H1 (cell line): Measurements from ENCODE around the gene OLFML2A. TPM values are rescaled to one million over a fixed set of nuclear protein-coding genes. Genes with fewer than 3 reads are reported as not detected.
A peak's percentile ranks its signal among the peaks of the same experiment; 100 is the strongest.

Experiments used
- CTCF ChIA-PET: fragments of 300-600 bp; sonication (Branson Sonifier 250); formaldehyde crosslinking; loops from one replicate; lab custom pipeline; 2021; ENCODE audit not compliant: partially characterized antibody; lab: Charles Lee
- POLR2A ChIA-PET: fragments of 300-600 bp; sonication (Branson Sonifier 250); formaldehyde crosslinking; loops from one replicate; lab custom pipeline; 2021; ENCODE audit warnings: inconsistent platforms; ENCODE audit not compliant: partially characterized antibody; lab: Charles Lee
- DNase-seq, 2 experiments: peaks; one replicate each; pipeline versions ENCODE4 v3.0.0 to v3.0.0-alpha.2; 2010 to 2022; ENCODE audit warnings: low spot score in 2 of 2, low read depth in 1 of 2, mixed read lengths in 1 of 2
- FAIRE-seq: peaks from 2 replicates; lab custom pipeline; 2011; peaks lifted over from hg19 to GRCh38; lab: Jason Lieb, UNC
- H2AFZ ChIP-seq: 2 replicates; pipeline ENCODE4 v1.8.1; 2012; ENCODE audit warnings: low read length, inconsistent platforms
- H2AK5ac ChIP-seq: 2 replicates; pipeline ENCODE4 v1.6.1; 2013; ENCODE audit warnings: low read depth, low read length
- H2BK120ac ChIP-seq: replicated peaks from 2 replicates; pipeline ENCODE3; 2013; ENCODE audit warnings: low read depth, low read length, inconsistent platforms
- H2BK12ac ChIP-seq: 2 replicates; pipeline ENCODE4 v1.6.1; 2013; ENCODE audit warnings: low read depth, low read length
- H2BK15ac ChIP-seq: 2 replicates; pipeline ENCODE4 v1.6.1; 2013; ENCODE audit warnings: low read length
- H2BK20ac ChIP-seq: 2 replicates; pipeline ENCODE4 v1.6.1; 2013; ENCODE audit warnings: low read length
- H2BK5ac ChIP-seq: 2 replicates; pipeline ENCODE4 v1.6.1; 2013; ENCODE audit warnings: low read depth, low read length
- H3K14ac ChIP-seq: 2 replicates; pipeline ENCODE4 v1.6.1; 2013; ENCODE audit warnings: inconsistent platforms; ENCODE audit not compliant: insufficient read length
- H3K18ac ChIP-seq: 2 replicates; pipeline ENCODE4 v1.6.1; 2013; ENCODE audit warnings: low read length; ENCODE audit errors: extremely low read depth
- H3K23ac ChIP-seq: 2 replicates; pipeline ENCODE4 v1.6.1; 2013; ENCODE audit warnings: inconsistent platforms; ENCODE audit not compliant: insufficient read length
- H3K23me2 ChIP-seq: 2 replicates; pipeline ENCODE4 v1.6.1; 2013; ENCODE audit warnings: low read depth, low read length
- H3K27ac ChIP-seq: 2 replicates; pipeline ENCODE4 v1.6.1; 2011; ENCODE audit warnings: low read depth, low read length, inconsistent platforms
- H3K27me3 ChIP-seq, 4 experiments: replicated peaks in 1 of 4; 1 replicate in 1 of 4; 2 replicates in 3 of 4; pipeline versions ENCODE4 v1.6.1 to v1.8.1; 2011 to 2013; ENCODE audit warnings: low read length in 3 of 4, mild to moderate bottlenecking in 3 of 4, inconsistent platforms in 2 of 4, mixed read lengths in 2 of 4, moderate library complexity in 1 of 4; ENCODE audit not compliant: control insufficient read depth in 3 of 4, insufficient read depth in 3 of 4; ENCODE audit errors: extremely low read depth in 1 of 4
- H3K36me3 ChIP-seq, 4 experiments: 2 replicates each; pipeline versions ENCODE4 v1.6.1 to v1.8.1; 2011 to 2013; ENCODE audit warnings: mild to moderate bottlenecking in 4 of 4, low read length in 3 of 4, moderate library complexity in 2 of 4, control low read depth in 1 of 4, inconsistent platforms in 1 of 4; ENCODE audit not compliant: insufficient read depth in 4 of 4, control insufficient read depth in 2 of 4
- H3K4ac ChIP-seq: replicated peaks from 2 replicates; pipeline ENCODE3; 2013; ENCODE audit warnings: low read length, low read depth, mixed read lengths, inconsistent platforms; ENCODE audit not compliant: insufficient read length
- H3K4me1 ChIP-seq, 4 experiments: replicated peaks in 1 of 4; 1 replicate in 1 of 4; 2 replicates in 3 of 4; pipeline versions ENCODE4 v1.6.1 to v1.8.1; 2011 to 2013; ENCODE audit warnings: low read length in 3 of 4, inconsistent platforms in 2 of 4, mixed read lengths in 1 of 4; ENCODE audit not compliant: insufficient read depth in 4 of 4, control insufficient read depth in 3 of 4
- H3K4me2 ChIP-seq, 2 experiments: 2 replicates each; pipeline versions ENCODE4 v1.6.1 to v1.8.1; 2011 to 2013; ENCODE audit warnings: low read depth in 2 of 2, low read length in 2 of 2, control low read depth in 1 of 2, inconsistent platforms in 1 of 2, mild to moderate bottlenecking in 1 of 2; ENCODE audit not compliant: insufficient read depth in 1 of 2
- H3K4me3 ChIP-seq, 4 experiments: fragments of 200-600, 300-600 bp in 1 of 4; sonication (generic), shearing (Covaris generic), sonication (Bioruptor Twin) in 1 of 4; 2 replicates each; pipeline versions ENCODE4 v1.5.1 to v1.8.1; 2011 to 2016; ENCODE audit warnings: low read length in 4 of 4, low read depth in 3 of 4, control low read depth in 2 of 4, inconsistent platforms in 2 of 4, mild to moderate bottlenecking in 2 of 4, mixed read lengths in 1 of 4, moderate library complexity in 1 of 4; ENCODE audit not compliant: insufficient read depth in 2 of 4; ENCODE audit errors: extremely low read depth in 1 of 4
- H3K56ac ChIP-seq: replicated peaks from 2 replicates; pipeline ENCODE3; 2013; ENCODE audit warnings: low read depth, mild to moderate bottlenecking, mixed read lengths, low read length, inconsistent platforms; ENCODE audit not compliant: insufficient read length
- H3K79me1 ChIP-seq: 2 replicates; pipeline ENCODE4 v1.6.1; 2013; ENCODE audit warnings: low read depth, low read length, control low read depth
- H3K79me2 ChIP-seq, 2 experiments: 2 replicates each; pipeline versions ENCODE4 v1.6.1 to v1.8.1; 2012 to 2013; ENCODE audit warnings: low read length in 2 of 2, mild to moderate bottlenecking in 2 of 2, inconsistent platforms in 1 of 2; ENCODE audit not compliant: insufficient read depth in 2 of 2, control insufficient read depth in 1 of 2
- H3K9ac ChIP-seq, 4 experiments: replicated peaks in 1 of 4; 1 replicate in 1 of 4; 2 replicates in 3 of 4; pipeline versions ENCODE4 v1.6.1 to v1.8.1; 2011 to 2013; ENCODE audit warnings: low read depth in 3 of 4, low read length in 3 of 4, control low read depth in 2 of 4, mild to moderate bottlenecking in 2 of 4, moderate library complexity in 2 of 4, inconsistent platforms in 1 of 4; ENCODE audit errors: extremely low read depth in 1 of 4
- H3K9me3 ChIP-seq, 2 experiments: 2 replicates each; pipeline versions ENCODE4 v1.6.1 to v1.8.1; 2012 to 2013; ENCODE audit warnings: mild to moderate bottlenecking in 2 of 2, moderate library complexity in 2 of 2, control low read depth in 1 of 2, inconsistent platforms in 1 of 2, low read depth in 1 of 2, low read length in 1 of 2, mixed read lengths in 1 of 2; ENCODE audit not compliant: insufficient read depth in 2 of 2
- H4K20me1 ChIP-seq, 2 experiments: replicated peaks in 1 of 2; 2 replicates each; pipeline versions ENCODE3 to v1.8.1; 2011 to 2013; ENCODE audit warnings: inconsistent platforms in 2 of 2, low read length in 2 of 2, mild to moderate bottlenecking in 1 of 2; ENCODE audit not compliant: insufficient read depth in 2 of 2, control insufficient read depth in 1 of 2
- H4K5ac ChIP-seq: 2 replicates; pipeline ENCODE4 v1.6.1; 2013; ENCODE audit warnings: low read length, low read depth, mixed read lengths, inconsistent platforms; ENCODE audit not compliant: insufficient read length
- H4K8ac ChIP-seq: 2 replicates; pipeline ENCODE4 v1.8.0; 2013; ENCODE audit warnings: mild to moderate bottlenecking, moderate library complexity, low read length, inconsistent platforms; ENCODE audit not compliant: insufficient read depth; ENCODE audit errors: extremely low read depth
- H4K91ac ChIP-seq: replicated peaks from 2 replicates; pipeline ENCODE3; 2013; ENCODE audit warnings: low read length, mixed read lengths, inconsistent platforms; ENCODE audit not compliant: insufficient read length
- BACH1 ChIP-seq: IDR thresholded peaks from 2 replicates; pipeline ENCODE4 v1.6.1; 2012; ENCODE audit warnings: low read length, improper control_type of control experiment
- GABPA ChIP-seq: IDR thresholded peaks from 2 replicates; pipeline ENCODE4 v1.6.1; 2011; ENCODE audit warnings: mild to moderate bottlenecking, low read length, moderate library complexity, borderline replicate concordance; ENCODE audit not compliant: insufficient read depth
- GTF2F1 ChIP-seq: IDR thresholded peaks from 2 replicates; pipeline ENCODE4 v1.6.1; 2012; ENCODE audit warnings: low read depth, low read length, improper control_type of control experiment, borderline replicate concordance
- JUN ChIP-seq: IDR thresholded peaks from 2 replicates; pipeline ENCODE4 v1.6.1; 2011; ENCODE audit warnings: low read depth, mild to moderate bottlenecking, improper control_type of control experiment, low read length
- KDM5A ChIP-seq: fragments of 200-600 bp; IDR thresholded peaks from 2 replicates; pipeline ENCODE4 v1.7.1; 2012; ENCODE audit warnings: mild to moderate bottlenecking, low read length, inconsistent platforms, mixed read lengths
- NANOG ChIP-seq: IDR thresholded peaks from 2 replicates; pipeline ENCODE4 v1.6.1; 2011; ENCODE audit warnings: low read length, low read depth, mild to moderate bottlenecking, inconsistent platforms; ENCODE audit not compliant: insufficient read depth, poor library complexity, severe bottlenecking
- NRF1 ChIP-seq: IDR thresholded peaks from 2 replicates; pipeline ENCODE4 v1.6.1; 2011; ENCODE audit warnings: mild to moderate bottlenecking, low read depth, low read length, improper control_type of control experiment
- RXRA ChIP-seq: IDR thresholded peaks from 2 replicates; pipeline ENCODE4 v1.6.1; 2011; ENCODE audit warnings: low read depth, mild to moderate bottlenecking, low read length, moderate library complexity; ENCODE audit not compliant: insufficient read depth
- WGBS, 2 experiments: shearing (Covaris generic) in 1 of 2; methylation state at CpG; one replicate each; pipeline versions ENCODE4 v1.1.6 to v1.1.7; 2013 to 2015; ENCODE audit warnings: low lambda C conversion rate in 2 of 2, mixed read lengths in 2 of 2, inconsistent platforms in 1 of 2, low coverage in 1 of 2, missing lambda C conversion rate in 1 of 2; ENCODE audit not compliant: insufficient replicate concordance in 2 of 2, insufficient coverage in 1 of 2, insufficient read length in 1 of 2; ENCODE audit errors: extremely low coverage in 1 of 2, missing lambda C conversion rate in 1 of 2; 5-methylcytosine and 5-hydroxymethylcytosine counted together
- polyA plus RNA-seq, 7 experiments: library from polyadenylated mRNA; depleted of rRNA in 3 of 7; stranded (reverse) in 5 of 7; unstranded in 2 of 7; fragments of >200 nt in 5 of 7; fragments of 200-250 nt in 2 of 7; gene quantifications; 1 replicate in 5 of 7; 2 replicates in 1 of 7; 4 replicates in 1 of 7; pipeline versions ENCODE4 v1.2.1 to v1.2.3, GENCODE V29; 2011 to 2013; ENCODE audit warnings: missing spikeins in 2 of 7, mixed read lengths in 2 of 7
- total RNA-seq: library from RNA; stranded (reverse); fragmentation: NEBNext Ultra II Directional; extraction: Animal tissue kit (Norgen Biotek cat#: 25700); gene quantifications from 2 replicates; pipeline ENCODE4 v1.2.1, GENCODE V29; 2021

The OLFML2A gene
- total and polyA plus RNA-seq, 2 of the 8 experiments (the other 6 are each of a cell fraction or from before 2014, with no cell fraction given), result 7.8 to 11.5 TPM

DNA sequence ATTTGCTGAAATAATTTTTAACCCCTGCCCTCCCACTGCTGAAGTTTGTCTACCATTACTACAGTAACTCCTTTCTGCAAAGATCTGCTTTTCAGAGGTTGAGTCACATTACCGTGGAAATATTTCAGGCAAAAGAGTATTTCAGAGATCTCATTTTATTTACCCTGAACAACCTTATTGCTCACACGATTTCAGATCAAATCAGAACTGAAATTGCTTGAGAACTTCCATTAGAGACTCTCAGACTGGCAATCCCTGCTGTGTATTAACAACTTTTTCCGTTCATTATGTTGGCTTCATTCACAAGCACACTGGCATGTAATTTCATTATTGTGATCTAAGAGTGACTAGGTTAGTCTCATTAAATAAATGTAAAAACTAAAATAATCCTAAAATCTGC lies 21.9 kb upstream of the OLFML2A start:
- Histone ChIP-seq H3K23ac (no peak overlapping the region), H3K18ac (no peak overlapping the region), H3K4me2 (0 out of 4 replicates have a peak overlapping the region, but pooled peaks of 1 of the 2 experiments have one; percentile 8), H3K79me1 (0 out of 2 replicates have a peak, but pooled peaks cover 3% of the 10 kb centered on the region), H3K27me3 (no peaks in the 10 kb centered on the region), H3K23me2 (0 out of 2 replicates have a peak, but pooled peaks cover 3% of the 10 kb centered on the region), H2BK120ac (no peak overlapping the region), H4K91ac (no peak overlapping the region), H2BK12ac (no peak overlapping the region), H2BK20ac (no peak overlapping the region), H4K8ac (no peak overlapping the region), H3K79me2 (peaks cover 0 to 86% of the 10 kb centered on the region in 2 experiments; a peak in 3 of 4 replicates), H3K4me1 (peaks cover 15 to 41% (median 20%) of the 10 kb centered on the region in 4 experiments), H2BK15ac (no peak overlapping the region), H3K9me3 (no peaks in the 10 kb centered on the region), H3K14ac (no peak overlapping the region), H3K4me3 (no peak overlapping the region), H3K36me3 (no peaks in the 10 kb centered on the region), H3K27ac (no peak overlapping the region), H4K5ac (no peak overlapping the region), H3K9ac (no peak overlapping the region), H2AK5ac (no peak overlapping the region), H2AFZ (no peak overlapping the region), H3K56ac (no peak overlapping the region), H2BK5ac (no peak overlapping the region), H3K4ac (no peak overlapping the region), H4K20me1 (no peaks in the 10 kb centered on the region)
- DNase-seq (no peak), FAIRE-seq (no peak)
- 56% methylated on average over 3 of the region's 3 CpGs; no CpG with 5 or more reads in 1 of the 2 experiments for WGBS, 2 experiments
- CTCF ChIA-PET, result interaction anchor here (0.6 to 2.1 kb wide), 9 partner anchors 10 to 472 kb away, joined by 3 to 9 read pairs (median 4); partner anchors contain the start of gene WDR38
- TF ChIP-seq NANOG, result no peak
- no peak for TF ChIP-seq JUN
- TF ChIP-seq RXRA, result no peak
- no peak for TF ChIP-seq BACH1
- no peak for TF ChIP-seq NRF1
- no peak for TF ChIP-seq GTF2F1
- no peak for TF ChIP-seq GABPA
- TF ChIP-seq KDM5A, result no peak
- POLR2A ChIA-PET, result no interaction called here
